HUES6 (cell line): ENCODE results near the gene STK26.

Experiments used
- H3K27ac ChIP-seq: 2 replicates; pipeline ENCODE4 v1.7.0; 2013; ENCODE audit warnings: low read depth, mild to moderate bottlenecking, low read length, inconsistent platforms
- H3K27me3 ChIP-seq: 2 replicates; pipeline ENCODE4 v1.6.1; 2013; ENCODE audit warnings: low read length; ENCODE audit not compliant: control insufficient read depth, insufficient read depth
- H3K36me3 ChIP-seq: 2 replicates; pipeline ENCODE4 v1.6.1; 2013; ENCODE audit warnings: low read length; ENCODE audit not compliant: control insufficient read depth, insufficient read depth
- H3K4me1 ChIP-seq: 2 replicates; pipeline ENCODE4 v1.6.1; 2013; ENCODE audit warnings: low read length; ENCODE audit not compliant: control insufficient read depth, insufficient read depth
- H3K4me3 ChIP-seq: 2 replicates; pipeline ENCODE4 v1.5.1; 2013; ENCODE audit warnings: low read depth, low read length
- H3K9ac ChIP-seq: one replicate; pipeline ENCODE4 v1.6.1; 2013; ENCODE audit warnings: mild to moderate bottlenecking, low read length
- H3K9me3 ChIP-seq: 2 replicates; pipeline ENCODE4 v1.6.1; 2013; ENCODE audit warnings: low read depth, low read length; ENCODE audit not compliant: control insufficient read depth, insufficient read depth

STK26 gene

DNA sequence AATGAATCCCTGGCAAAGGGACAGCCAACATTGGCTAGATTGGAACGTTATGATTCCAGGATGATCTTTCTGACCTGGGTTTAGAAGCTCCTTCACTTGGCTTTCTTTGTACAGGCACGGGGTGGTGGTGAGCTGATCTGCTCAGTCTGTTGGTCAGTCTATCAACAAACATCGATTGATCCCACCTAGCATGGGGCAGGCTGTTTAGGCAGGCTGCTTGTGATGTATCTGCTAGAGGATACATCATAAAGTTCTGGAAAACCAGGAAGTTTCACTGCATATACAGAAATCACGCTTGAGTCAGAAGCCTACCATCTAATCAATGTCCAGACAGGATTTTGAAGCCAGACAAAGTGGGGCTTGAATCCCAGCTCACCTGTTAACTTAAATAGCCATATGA, 97.8 kb downstream of the STK26 start:
- H3K4me3 ChIP-seq, result no peak overlapping the region
- H3K4me1 ChIP-seq, result peaks cover 23% of the 10 kb centered on the region
- H3K9ac ChIP-seq, result no peak overlapping the region
- H3K9me3 ChIP-seq, result peaks cover 8% of the 10 kb centered on the region
- H3K27me3 ChIP-seq, result peaks cover 11% of the 10 kb centered on the region; the same call in 1 of the 2 replicates
- no peaks in the 10 kb centered on the region for H3K36me3 ChIP-seq
- H3K27ac ChIP-seq, result no peak overlapping the region
